ENCODE measurements around the gene MPC2. TPM values are rescaled to one million over a fixed set of nuclear protein-coding genes. Genes with fewer than 3 reads are reported as not detected.

MPC2 gene
- total RNA-seq, 1 experiment from 2014 or later: 49.9 TPM

DNA sequence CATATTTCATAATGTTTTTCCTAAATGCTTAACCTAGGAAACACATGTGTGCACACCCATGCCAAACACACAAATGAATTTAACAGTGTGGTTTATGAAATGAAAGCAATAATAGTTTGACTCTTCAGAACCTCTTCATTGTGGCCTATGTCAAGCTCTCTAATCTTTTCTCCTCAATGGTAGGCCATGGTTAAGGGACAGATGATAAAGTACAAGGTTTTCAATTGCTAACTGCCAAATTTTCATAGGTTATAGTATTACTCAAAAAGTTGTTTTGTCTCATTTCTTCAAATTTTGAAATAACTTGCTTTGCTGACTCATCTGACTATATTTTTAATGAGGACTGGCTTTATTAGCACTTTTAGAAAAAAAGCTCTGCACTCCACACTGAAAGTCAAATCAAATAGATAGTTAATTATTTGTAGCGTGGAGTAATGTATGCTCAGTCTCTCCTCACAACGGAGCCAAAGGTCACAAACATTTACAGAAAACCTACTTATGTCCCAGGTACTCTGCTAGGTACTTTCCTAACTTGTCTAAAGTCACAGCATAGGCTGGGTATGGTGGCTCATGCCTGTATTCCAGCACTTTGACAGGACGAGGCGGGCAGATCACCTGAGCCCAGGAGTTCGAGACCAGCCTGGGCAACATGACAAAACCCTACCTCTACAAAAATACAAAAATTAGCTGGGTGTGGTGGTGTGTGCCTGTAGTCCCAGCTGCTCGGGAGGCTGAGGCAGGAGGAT, 19.9 kb downstream of the MPC2 start:
- ATAC-seq: no peak
- intact Hi-C loops (cut with micrococcal nuclease): no loop called here

More for the DNA sequence above, 19.9 kb downstream of the MPC2 start:
- no TSS peak for BruUV-seq (replicated peaks)
- CTCF ChIA-PET: no interaction called here
- Histone ChIP-seq H3K9ac (ENCODE audit: low read length) (no peak overlapping the region), H3K79me2 (ENCODE audit: insufficient read depth, low read length) (no peaks in the 10 kb centered on the region), H3K9me3 (ENCODE audit: control insufficient read depth in 1 of 2, insufficient read depth in 1 of 2, low read depth in 1 of 2, low read length in 2 of 2) (no peaks in the 10 kb centered on the region), H3K9me2 (ENCODE audit: insufficient read depth) (no peaks in the 10 kb centered on the region), H4K20me1 (ENCODE audit: insufficient read depth) (no peaks in the 10 kb centered on the region), H3K27me3 (ENCODE audit: insufficient read depth, low read length) (no peaks in the 10 kb centered on the region), H3K4me1 (ENCODE audit: control insufficient read depth in 1 of 2, insufficient read depth in 2 of 2, low read length in 2 of 2) (peaks cover 0 to under 1% of the 10 kb centered on the region in 2 experiments; a peak in 1 of 4 replicates), H3K4me2 (ENCODE audit: low read length) (no peak overlapping the region), H3K36me3 (ENCODE audit: control insufficient read depth in 1 of 2, insufficient read depth in 2 of 2, low read length in 2 of 2) (no peaks in the 10 kb centered on the region), H3K4me3 (replicated peaks in 1 of 2; ENCODE audit: low read depth in 1 of 2, low read length in 2 of 2) (no peak overlapping the region), H3K27ac (ENCODE audit: low read depth, low read length) (no peak overlapping the region), H2AFZ (ENCODE audit: low read depth, low read length, poor library complexity, severe bottlenecking) (no peak overlapping the region)
- POLR2A ChIA-PET: interaction anchor here (2.3 kb wide), 1 partner anchor 19 kb away, joined by 6 read pairs; the partner anchor contains the start of gene DCAF6
- RAD21 ChIA-PET (ENCODE audit: low non-redundant PET in 1 of 2, low total read pairs in 2 of 2, uncharacterized antibody in 2 of 2, unreplicated experiment in 2 of 2): no interaction called here
- DNase-seq (ENCODE audit: low read depth, low spot score): no peak
- TF ChIP-seq, protein P1, sequence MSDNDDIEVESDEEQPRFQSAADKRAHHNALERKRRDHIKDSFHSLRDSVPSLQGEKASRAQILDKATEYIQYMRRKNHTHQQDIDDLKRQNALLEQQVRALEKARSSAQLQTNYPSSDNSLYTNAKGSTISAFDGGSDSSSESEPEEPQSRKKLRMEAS (IDR thresholded peaks at IDR 0.05): no peak
- TF ChIP-seq ZFX (IDR thresholded peaks at IDR 0.05) (no peak), POLR2A (IDR thresholded peaks at IDR 0.05; ENCODE audit: borderline replicate concordance, extremely low read depth, insufficient read depth, insufficient read length) (no peak), YY1 (IDR thresholded peaks at IDR 0.05; ENCODE audit: extremely low read depth, insufficient replicate concordance, low read depth, low read length) (no peak), ELF1 (IDR thresholded peaks at IDR 0.05; ENCODE audit: borderline replicate concordance, low read depth) (no peak), ZNF274 (IDR thresholded peaks at IDR 0.05; ENCODE audit: low read depth, low read length) (no peak), SP1 (IDR thresholded peaks at IDR 0.05; ENCODE audit: low read depth) (no peak), CEBPB (IDR thresholded peaks at IDR 0.05; ENCODE audit: low read depth) (no peak), TCF7L2 (IDR thresholded peaks at IDR 0.05; ENCODE audit: borderline replicate concordance, extremely low read depth, insufficient read depth, insufficient read length) (no peak), FOSL1 (IDR thresholded peaks at IDR 0.05; ENCODE audit: low read depth) (no peak), EZH2phosphoT487 (IDR thresholded peaks at IDR 0.05; ENCODE audit: borderline replicate concordance) (no peak), CBX3 (IDR thresholded peaks at IDR 0.05; ENCODE audit: low read depth) (no peak), EZH2 (IDR thresholded peaks at IDR 0.05) (no peak), RAD21 (IDR thresholded peaks at IDR 0.05; ENCODE audit: low read depth) (no peak), SRF (IDR thresholded peaks at IDR 0.05; ENCODE audit: low read depth) (no peak)
- TF ChIP-seq, protein P2, sequence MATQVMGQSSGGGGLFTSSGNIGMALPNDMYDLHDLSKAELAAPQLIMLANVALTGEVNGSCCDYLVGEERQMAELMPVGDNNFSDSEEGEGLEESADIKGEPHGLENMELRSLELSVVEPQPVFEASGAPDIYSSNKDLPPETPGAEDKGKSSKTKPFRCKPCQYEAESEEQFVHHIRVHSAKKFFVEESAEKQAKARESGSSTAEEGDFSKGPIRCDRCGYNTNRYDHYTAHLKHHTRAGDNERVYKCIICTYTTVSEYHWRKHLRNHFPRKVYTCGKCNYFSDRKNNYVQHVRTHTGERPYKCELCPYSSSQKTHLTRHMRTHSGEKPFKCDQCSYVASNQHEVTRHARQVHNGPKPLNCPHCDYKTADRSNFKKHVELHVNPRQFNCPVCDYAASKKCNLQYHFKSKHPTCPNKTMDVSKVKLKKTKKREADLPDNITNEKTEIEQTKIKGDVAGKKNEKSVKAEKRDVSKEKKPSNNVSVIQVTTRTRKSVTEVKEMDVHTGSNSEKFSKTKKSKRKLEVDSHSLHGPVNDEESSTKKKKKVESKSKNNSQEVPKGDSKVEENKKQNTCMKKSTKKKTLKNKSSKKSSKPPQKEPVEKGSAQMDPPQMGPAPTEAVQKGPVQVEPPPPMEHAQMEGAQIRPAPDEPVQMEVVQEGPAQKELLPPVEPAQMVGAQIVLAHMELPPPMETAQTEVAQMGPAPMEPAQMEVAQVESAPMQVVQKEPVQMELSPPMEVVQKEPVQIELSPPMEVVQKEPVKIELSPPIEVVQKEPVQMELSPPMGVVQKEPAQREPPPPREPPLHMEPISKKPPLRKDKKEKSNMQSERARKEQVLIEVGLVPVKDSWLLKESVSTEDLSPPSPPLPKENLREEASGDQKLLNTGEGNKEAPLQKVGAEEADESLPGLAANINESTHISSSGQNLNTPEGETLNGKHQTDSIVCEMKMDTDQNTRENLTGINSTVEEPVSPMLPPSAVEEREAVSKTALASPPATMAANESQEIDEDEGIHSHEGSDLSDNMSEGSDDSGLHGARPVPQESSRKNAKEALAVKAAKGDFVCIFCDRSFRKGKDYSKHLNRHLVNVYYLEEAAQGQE (IDR thresholded peaks at IDR 0.05; ENCODE audit: low read depth): no peak
- TF ChIP-seq, protein P3, sequence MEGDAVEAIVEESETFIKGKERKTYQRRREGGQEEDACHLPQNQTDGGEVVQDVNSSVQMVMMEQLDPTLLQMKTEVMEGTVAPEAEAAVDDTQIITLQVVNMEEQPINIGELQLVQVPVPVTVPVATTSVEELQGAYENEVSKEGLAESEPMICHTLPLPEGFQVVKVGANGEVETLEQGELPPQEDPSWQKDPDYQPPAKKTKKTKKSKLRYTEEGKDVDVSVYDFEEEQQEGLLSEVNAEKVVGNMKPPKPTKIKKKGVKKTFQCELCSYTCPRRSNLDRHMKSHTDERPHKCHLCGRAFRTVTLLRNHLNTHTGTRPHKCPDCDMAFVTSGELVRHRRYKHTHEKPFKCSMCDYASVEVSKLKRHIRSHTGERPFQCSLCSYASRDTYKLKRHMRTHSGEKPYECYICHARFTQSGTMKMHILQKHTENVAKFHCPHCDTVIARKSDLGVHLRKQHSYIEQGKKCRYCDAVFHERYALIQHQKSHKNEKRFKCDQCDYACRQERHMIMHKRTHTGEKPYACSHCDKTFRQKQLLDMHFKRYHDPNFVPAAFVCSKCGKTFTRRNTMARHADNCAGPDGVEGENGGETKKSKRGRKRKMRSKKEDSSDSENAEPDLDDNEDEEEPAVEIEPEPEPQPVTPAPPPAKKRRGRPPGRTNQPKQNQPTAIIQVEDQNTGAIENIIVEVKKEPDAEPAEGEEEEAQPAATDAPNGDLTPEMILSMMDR (IDR thresholded peaks at IDR 0.05 in 2 of 3, conservative IDR thresholded peaks at IDR 0.05 in 1 of 3; ENCODE audit: borderline replicate concordance in 1 of 3, insufficient read depth in 1 of 3, low read depth in 2 of 3, low read length in 2 of 3): no peak
- TF ChIP-seq, protein P4, sequence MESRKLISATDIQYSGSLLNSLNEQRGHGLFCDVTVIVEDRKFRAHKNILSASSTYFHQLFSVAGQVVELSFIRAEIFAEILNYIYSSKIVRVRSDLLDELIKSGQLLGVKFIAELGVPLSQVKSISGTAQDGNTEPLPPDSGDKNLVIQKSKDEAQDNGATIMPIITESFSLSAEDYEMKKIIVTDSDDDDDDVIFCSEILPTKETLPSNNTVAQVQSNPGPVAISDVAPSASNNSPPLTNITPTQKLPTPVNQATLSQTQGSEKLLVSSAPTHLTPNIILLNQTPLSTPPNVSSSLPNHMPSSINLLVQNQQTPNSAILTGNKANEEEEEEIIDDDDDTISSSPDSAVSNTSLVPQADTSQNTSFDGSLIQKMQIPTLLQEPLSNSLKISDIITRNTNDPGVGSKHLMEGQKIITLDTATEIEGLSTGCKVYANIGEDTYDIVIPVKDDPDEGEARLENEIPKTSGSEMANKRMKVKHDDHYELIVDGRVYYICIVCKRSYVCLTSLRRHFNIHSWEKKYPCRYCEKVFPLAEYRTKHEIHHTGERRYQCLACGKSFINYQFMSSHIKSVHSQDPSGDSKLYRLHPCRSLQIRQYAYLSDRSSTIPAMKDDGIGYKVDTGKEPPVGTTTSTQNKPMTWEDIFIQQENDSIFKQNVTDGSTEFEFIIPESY (IDR thresholded peaks at IDR 0.05; ENCODE audit: extremely low read depth, insufficient replicate concordance, low read length): no peak

Data from HCT116 (cell line).